Activated T-cell treated with anti-CD3 and anti-CD28 coated beads for 48 hours (primary cell): ENCODE measurements around the gene HES5.
"Not testable (repeated sequence)": the region's sequence is repeated elsewhere in the genome, so short reads cannot be mapped to it uniquely, and the experiment has no call there.

ENCODE experiments used
- DNase-seq: peaks from one replicate; pipeline ENCODE4 v3.0.0-alpha.2; 2020; ENCODE audit warnings: low read depth

The HES5 gene, protein sequence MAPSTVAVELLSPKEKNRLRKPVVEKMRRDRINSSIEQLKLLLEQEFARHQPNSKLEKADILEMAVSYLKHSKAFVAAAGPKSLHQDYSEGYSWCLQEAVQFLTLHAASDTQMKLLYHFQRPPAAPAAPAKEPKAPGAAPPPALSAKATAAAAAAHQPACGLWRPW

GRCh38 chr1:2529784-2530512 is at the start of gene HES5:
Gene HES5, minus strand, starts transcription at chr1:2530263. Its CDS starts 99 bp downstream, at chr1:2530164.
- DNase-seq, result no peak

DNA sequence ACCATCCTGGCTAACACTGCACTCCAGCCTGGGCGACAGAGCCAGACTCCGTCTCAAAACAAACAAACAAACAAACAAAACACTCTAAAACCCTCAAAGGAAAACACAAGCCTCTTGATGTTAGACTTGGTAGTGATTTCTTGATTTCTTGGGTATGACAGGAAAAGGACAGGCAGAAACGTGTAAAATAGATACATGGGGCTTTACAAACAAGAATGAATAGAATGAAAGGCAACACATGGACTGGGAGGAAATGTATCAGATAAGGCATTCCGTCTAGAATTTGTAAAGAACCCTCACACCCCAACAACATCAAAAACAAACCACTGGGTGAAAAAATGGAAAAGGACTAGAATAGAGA is 48.7 kb upstream of the HES5 start:
- no peak for DNase-seq

DNA sequence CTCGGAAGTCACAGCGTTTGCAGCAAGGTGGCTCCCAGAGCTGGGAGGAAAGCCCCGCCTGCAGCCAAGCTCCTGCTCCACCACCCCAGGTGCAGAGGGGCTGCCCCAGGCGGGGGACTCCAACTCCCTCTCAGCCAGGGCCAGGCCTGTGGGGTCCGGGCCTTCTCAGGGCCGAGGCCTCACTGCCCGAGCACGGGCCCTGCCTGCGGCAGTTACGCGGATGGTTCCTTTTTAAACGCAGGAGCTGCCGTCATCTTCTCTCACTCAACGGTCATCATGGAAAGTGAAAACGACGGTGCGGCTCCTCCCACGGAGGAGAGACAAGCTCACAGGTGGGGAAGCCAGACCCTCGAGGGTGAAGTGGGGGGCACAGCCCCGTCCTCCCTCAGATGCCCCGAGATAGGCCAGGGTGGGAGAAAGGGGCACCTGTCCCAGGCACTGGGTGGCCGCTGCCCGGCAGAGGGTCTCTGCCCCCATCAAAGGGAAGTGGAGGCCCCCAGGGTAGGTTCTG is 47.6 kb upstream of the HES5 start:
- DNase-seq, result not testable (repeated sequence)

DNA sequence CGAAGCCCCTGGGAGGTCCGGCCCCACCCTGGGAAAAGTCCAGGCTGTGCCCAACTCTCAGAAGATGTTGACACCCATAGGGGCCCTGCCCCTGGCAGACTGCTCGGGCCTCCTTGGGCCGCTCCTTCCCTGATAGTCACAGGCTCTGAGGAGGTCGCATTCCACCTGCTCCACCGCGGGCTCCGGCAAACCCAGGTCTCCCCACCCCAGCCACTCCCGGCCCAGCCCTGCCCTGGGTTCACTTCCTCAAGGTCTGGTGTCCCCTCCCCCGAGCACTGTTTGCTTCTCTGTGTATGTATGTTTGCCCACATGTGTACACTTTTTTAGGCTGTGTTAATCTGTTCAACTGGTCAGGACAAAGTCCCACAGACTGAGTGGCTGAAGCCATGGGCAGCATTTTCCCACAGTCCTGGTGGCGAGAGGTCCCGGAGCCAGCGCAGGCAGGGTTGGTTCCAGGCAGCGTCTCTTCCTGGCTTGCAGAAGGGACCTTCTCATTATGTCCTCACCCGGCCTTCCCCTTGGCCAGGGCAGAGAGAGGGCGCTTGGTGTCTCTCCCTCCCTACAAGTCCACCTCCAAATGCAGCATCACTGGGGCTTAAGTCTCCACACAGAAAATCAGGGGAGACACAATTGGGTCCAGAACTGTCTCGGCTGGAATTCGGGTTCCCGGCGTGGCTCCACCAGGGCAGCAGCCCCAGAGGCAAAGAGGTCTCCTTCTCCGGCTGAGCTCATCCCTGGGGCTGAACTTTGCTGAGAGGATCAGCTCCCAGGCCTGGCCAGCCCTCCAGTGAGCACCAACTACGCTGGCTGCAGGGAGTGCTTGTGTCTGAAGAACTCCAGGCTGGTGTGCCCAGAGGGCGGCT is 46.0 kb upstream of the HES5 start:
- no peak for DNase-seq

DNA sequence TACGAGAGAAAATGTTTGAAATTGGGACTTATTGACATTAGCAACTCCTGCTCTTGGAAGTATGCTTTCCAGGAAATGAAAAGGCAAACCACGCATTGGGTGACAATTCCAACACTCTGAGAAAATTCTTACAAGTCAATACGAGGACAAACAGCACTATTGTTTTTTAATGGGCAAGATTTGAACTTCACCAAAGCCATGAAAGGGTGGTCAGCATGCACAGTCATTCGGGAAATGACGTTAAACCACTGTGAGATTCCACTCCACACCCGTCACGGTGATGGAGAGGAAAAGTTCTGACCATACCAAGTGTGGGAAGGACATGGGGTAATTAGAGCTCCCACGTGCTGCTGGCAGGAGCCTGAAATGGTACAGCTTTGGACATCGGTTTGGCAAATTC is 44.3 kb upstream of the HES5 start:
- DNase-seq, result no peak

DNA sequence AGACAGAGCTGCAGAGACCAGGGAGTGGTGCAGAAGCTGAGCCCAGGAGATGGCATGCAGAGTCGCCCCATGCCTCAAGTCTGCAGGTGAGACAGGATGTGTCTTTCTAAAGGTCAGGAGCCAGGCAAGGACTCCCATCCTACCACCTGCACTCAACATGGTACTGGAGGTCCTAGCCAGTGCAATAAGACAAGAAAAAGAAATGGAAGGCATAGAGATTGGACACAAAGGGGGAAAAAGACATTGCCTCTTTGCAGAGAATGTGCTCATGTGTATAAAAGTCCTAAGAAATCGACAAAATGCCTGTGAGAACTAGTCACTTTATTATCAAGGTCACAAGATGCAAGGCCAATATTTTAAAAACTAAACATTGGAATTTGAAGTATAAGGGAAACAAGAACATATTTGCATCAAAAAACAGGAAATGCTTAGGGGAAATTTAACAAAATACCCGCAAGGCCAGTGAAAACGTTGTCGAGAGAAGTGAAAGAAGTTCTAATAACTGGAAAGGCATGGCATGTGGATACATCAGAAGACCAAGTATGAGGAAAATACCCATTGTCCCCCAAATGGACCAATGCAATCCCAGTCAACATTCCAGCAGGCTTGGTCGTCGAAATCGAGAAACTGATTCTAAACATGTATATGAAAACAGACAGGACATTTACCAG is 43.3 kb upstream of the HES5 start:
- no peak for DNase-seq

DNA sequence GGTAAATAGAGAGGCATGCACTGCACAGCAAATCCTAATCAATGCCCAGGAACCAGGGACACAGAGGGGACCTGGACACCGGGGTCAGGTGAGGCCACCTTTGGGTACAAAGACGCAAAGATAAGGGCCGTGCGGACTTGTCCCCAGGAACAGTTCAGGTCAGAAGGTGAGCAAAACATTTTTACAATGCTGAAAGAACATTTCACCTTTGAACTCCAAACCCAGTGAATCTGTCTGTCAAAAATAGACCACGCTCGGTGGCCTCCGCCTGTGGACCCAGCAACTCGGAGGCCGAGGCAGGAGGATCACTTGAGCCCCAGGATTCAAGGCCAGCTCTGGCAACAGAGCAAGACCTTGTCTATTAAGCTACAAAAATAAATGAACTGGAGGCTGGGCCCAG is 41.3 kb upstream of the HES5 start:
- no peak for DNase-seq

- DNase-seq, result no peak
These were observed 40.3 kb upstream of the HES5 start for GRCh38 chr1:2570332-2570731.

GRCh38 chr1:2569703-2570102 is 39.6 kb upstream of the HES5 start:
- not testable (repeated sequence) for DNase-seq

GRCh38 chr1:2569060-2569459 is 39.0 kb upstream of the HES5 start:
- DNase-seq, result no peak

GRCh38 chr1:2568187-2568816 is 38.2 kb upstream of the HES5 start:
- not testable (repeated sequence) for DNase-seq

DNA sequence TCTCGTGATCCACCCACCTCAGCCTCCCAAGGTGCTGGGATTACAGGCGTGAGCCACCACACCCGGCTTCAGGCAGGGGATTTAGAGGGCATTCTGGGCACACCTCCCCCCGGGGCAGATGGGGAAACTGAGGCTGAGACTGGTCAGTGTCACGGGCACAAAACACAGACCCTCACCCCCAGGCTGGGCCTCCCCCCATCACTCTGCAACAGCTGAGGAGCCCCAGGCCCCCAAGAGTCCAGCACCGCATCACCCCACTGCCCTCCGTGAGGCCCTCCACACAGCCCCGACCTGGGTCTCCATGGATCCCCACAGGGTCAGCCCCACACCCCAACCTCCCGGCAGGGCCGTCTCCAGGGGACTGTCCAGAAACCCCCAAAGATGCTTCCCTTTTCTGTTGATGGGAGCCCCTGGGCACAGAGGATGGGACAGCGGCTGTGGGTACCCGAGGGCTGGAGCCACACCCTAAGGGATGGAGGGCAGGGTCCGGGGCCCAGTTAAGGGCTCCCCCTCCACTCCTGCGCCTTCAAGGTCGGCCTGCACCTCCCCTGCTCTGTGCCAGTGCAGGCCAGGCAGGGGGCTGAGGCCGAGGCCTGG is 37.1 kb upstream of the HES5 start:
- no peak for DNase-seq

- DNase-seq, result no peak
These were observed 36.3 kb upstream of the HES5 start for GRCh38 chr1:2566101-2567045.

GRCh38 chr1:2564815-2565374 is 34.8 kb upstream of the HES5 start:
- DNase-seq, result no peak

DNA sequence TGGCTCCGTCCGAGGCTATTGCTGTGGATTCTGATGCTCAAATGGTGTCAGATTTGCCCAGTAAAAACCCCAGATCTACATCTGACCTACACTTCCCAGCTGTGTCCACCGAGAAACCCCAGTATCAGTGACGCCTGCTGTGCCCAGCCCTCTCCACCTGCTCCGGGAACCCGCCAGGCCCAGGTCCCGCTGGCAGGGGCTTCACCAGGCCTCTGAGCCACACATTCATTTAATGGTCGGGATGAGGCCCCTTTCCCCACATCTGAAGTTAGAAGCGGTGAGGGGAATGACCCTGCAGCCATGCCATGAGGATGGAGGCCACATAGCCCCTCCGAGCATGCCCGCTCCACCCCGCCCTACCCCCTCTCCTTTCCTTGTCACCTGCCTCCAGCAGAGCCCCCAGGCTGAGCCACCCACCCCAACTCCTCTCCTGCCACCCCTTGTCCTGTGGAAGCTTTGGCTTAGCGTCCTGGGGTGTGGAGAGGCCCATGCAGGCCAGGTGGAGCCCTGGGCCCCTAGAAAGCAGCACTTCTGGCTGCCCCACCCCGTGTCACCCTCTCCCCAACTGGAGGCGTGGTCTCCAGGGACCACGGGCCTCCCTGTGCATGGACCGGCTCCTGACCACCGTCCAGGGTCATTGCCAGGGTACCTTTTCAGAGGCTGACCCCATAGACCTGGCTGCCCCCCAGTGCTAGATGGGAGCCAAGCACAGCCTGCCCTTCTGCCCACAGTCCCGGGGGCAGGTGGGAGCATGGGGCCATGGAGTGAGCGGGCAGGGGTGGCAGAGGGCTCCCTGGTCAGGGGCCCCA is 34.1 kb upstream of the HES5 start:
- DNase-seq, result no peak

- DNase-seq, result no peak
These were observed 33.1 kb upstream of the HES5 start for GRCh38 chr1:2563205-2563604.

GRCh38 chr1:2561898-2562895 is 32.1 kb upstream of the HES5 start:
- DNase-seq, result no peak

GRCh38 chr1:2561446-2561845 is 31.4 kb upstream of the HES5 start:
- no peak for DNase-seq
